OCI-LY7 (cell line): Measurements from ENCODE around the gene PCCA.

Experiments used
- CTCF ChIP-seq: fragments of 200-600 bp; sonication (generic); conservative IDR thresholded peaks from 2 replicates; pipeline ENCODE4 v1.5.1; 2014; ENCODE audit warnings: mild to moderate bottlenecking, antibody characterized with exemption, low read length, moderate library complexity, mixed read lengths
- EZH2phosphoT487 ChIP-seq: fragments of 200-600 bp; sonication (generic); IDR thresholded peaks from 2 replicates; pipeline ENCODE4 v1.6.1; 2018; ENCODE audit warnings: low read depth, borderline replicate concordance, mild to moderate bottlenecking, mixed run types, antibody characterized with exemption, low read length, moderate library complexity, mixed read lengths

- no peak for TF ChIP-seq CTCF
- no peak for TF ChIP-seq EZH2phosphoT487
These were observed 419.6 kb downstream of the PCCA start for GRCh38 chr13:100508455-100508854.
